ENCODE measurements around the gene PDE3A. TPM values are rescaled to one million over a fixed set of nuclear protein-coding genes. Genes with fewer than 3 reads are reported as not detected.

Gene PDE3A
- polyA plus RNA-seq, 1 of the 3 experiments (the other 2 are of a cell fraction) = 0.67 TPM

DNA sequence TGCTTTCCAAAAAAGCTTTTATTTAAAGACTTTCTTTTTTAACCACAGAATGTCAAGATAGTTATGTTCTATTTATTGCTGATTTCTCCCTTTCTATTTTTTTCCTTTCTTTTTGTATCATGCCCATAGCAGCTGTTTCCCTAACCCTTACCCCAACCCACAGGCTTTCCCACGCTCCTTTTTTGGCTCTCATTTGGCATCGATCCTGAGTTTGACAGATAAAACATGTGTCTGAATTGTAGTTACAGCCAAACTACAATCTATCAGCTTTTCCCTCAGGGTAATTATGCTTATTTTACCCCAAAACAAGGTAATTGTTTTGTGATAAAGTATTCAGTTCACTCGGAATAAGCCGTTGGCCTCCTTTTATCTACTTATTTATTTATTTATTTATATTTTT lies 46.7 kb downstream of the PDE3A start (continued):
- TF ChIP-seq, protein P1, sequence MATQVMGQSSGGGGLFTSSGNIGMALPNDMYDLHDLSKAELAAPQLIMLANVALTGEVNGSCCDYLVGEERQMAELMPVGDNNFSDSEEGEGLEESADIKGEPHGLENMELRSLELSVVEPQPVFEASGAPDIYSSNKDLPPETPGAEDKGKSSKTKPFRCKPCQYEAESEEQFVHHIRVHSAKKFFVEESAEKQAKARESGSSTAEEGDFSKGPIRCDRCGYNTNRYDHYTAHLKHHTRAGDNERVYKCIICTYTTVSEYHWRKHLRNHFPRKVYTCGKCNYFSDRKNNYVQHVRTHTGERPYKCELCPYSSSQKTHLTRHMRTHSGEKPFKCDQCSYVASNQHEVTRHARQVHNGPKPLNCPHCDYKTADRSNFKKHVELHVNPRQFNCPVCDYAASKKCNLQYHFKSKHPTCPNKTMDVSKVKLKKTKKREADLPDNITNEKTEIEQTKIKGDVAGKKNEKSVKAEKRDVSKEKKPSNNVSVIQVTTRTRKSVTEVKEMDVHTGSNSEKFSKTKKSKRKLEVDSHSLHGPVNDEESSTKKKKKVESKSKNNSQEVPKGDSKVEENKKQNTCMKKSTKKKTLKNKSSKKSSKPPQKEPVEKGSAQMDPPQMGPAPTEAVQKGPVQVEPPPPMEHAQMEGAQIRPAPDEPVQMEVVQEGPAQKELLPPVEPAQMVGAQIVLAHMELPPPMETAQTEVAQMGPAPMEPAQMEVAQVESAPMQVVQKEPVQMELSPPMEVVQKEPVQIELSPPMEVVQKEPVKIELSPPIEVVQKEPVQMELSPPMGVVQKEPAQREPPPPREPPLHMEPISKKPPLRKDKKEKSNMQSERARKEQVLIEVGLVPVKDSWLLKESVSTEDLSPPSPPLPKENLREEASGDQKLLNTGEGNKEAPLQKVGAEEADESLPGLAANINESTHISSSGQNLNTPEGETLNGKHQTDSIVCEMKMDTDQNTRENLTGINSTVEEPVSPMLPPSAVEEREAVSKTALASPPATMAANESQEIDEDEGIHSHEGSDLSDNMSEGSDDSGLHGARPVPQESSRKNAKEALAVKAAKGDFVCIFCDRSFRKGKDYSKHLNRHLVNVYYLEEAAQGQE (IDR thresholded peaks at IDR 0.05; ENCODE audit: low read depth, low read length) = no peak
- no peak for TF ChIP-seq CHD2 (IDR thresholded peaks at IDR 0.05; ENCODE audit: low read length, partially characterized antibody)
- TF ChIP-seq GATA2 (CRISPR knock-in tag; IDR thresholded peaks at IDR 0.05) = no peak

DNA sequence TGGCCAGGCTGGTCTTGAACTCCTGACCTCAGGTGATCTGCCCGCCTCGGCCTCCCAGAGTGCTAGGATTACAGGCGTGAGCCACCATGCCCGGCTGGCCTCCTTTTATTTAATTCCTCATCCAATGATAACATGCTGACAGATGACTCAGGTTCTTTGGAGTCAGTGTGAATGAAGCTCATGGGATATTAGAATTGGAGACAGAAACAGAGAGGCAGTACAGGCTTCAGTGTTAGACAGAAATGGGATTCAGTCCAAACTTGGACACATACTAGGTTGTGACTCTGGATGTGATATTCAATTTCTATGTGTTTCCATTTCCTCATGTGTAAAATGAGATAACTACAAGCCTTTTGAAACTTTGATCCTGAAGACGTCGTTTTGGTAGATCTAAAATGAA lies 47.3 kb downstream of the PDE3A start:
- Histone ChIP-seq H4K20me1 (ENCODE audit: insufficient read depth) (no peaks in the 10 kb centered on the region; the same call in 1 of the 2 replicates), H3K4me3 (ENCODE audit: low read depth in 2 of 2, low read length in 1 of 2) (no peak overlapping the region), H3F3A (replicated peaks; ENCODE audit: insufficient read depth) (peaks cover 4% of the 10 kb centered on the region), H3K4me1 (ENCODE audit: control insufficient read depth in 1 of 2, insufficient read depth in 2 of 2, low read depth in 1 of 2, low read length in 1 of 2) (peaks cover 0 to 5% of the 10 kb centered on the region in 2 experiments; a peak in 2 of 4 replicates), H3K27ac (ENCODE audit: low read depth in 2 of 2, low read length in 1 of 2) (no peak overlapping the region), H3K79me2 (ENCODE audit: insufficient read depth) (peaks cover 60% of the 10 kb centered on the region), H2AFZ (ENCODE audit: low read depth) (no peak overlapping the region), H3K9ac (no peak overlapping the region), H3K9me2 (no peaks in the 10 kb centered on the region), H3K9me3 (no peaks in the 10 kb centered on the region), H3K4me2 (no peak overlapping the region), H3K36me3 (replicated peaks in 1 of 2; ENCODE audit: control insufficient read depth in 1 of 2, insufficient read depth in 2 of 2, low read length in 1 of 2) (no peaks in the 10 kb centered on the region), H3K27me3 (ENCODE audit: insufficient read depth) (no peaks in the 10 kb centered on the region)
- TF ChIP-seq POLR2AphosphoS5 (IDR thresholded peaks at IDR 0.05; ENCODE audit: low read depth, low read length) (no peak), GABPA (IDR thresholded peaks at IDR 0.05; ENCODE audit: low read depth) (no peak), JUND (IDR thresholded peaks at IDR 0.05) (no peak), ELF1 (IDR thresholded peaks at IDR 0.05) (no peak), SIN3A (IDR thresholded peaks at IDR 0.05; ENCODE audit: borderline replicate concordance, low read depth, low read length) (no peak)
- TF ChIP-seq, protein P2, sequence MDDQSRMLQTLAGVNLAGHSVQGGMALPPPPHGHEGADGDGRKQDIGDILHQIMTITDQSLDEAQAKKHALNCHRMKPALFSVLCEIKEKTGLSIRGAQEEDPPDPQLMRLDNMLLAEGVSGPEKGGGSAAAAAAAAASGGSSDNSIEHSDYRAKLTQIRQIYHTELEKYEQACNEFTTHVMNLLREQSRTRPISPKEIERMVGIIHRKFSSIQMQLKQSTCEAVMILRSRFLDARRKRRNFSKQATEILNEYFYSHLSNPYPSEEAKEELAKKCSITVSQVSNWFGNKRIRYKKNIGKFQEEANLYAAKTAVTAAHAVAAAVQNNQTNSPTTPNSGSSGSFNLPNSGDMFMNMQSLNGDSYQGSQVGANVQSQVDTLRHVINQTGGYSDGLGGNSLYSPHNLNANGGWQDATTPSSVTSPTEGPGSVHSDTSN (IDR thresholded peaks at IDR 0.05) = no peak
- TF ChIP-seq, protein P3, sequence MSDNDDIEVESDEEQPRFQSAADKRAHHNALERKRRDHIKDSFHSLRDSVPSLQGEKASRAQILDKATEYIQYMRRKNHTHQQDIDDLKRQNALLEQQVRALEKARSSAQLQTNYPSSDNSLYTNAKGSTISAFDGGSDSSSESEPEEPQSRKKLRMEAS (IDR thresholded peaks at IDR 0.05; ENCODE audit: low read depth) = no peak
- WGBS (ENCODE audit: low lambda C conversion rate) = 67% methylated on average over 6 of the region's 6 CpGs
- CTCF ChIA-PET = no interaction called here
- POLR2A ChIA-PET = no interaction called here
- DNase-seq = no peak

DNA sequence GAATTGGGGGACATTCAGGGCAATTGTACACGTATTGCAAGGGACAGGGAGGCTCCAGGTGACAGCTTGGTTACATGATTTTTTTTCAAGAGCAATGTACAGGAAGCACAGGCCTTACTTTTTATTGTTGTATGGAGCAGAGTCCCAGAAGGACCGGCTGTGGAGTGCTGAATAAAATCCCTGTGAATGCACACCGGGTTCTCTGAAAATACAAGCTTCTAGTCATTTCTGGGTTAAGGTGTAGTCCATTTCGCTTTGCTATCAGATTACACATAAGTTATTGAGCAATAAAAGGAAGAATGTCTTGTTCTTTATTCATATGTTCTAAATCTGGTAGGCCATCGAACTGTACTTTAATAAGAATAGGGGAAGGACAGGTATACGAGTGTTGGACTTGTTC lies 52.2 kb downstream of the PDE3A start:
- POLR2A ChIA-PET = no interaction called here
- Histone ChIP-seq H4K20me1 (ENCODE audit: insufficient read depth) (no peaks in the 10 kb centered on the region; the same call in 1 of the 2 replicates), H3K4me3 (ENCODE audit: low read depth in 2 of 2, low read length in 1 of 2) (no peak overlapping the region), H3K79me2 (ENCODE audit: insufficient read depth) (peaks cover 45% of the 10 kb centered on the region), H3K4me2 (no peak overlapping the region), H3K9me3 (no peaks in the 10 kb centered on the region), H3K27me3 (ENCODE audit: insufficient read depth) (no peaks in the 10 kb centered on the region), H3K36me3 (replicated peaks in 1 of 2; ENCODE audit: control insufficient read depth in 1 of 2, insufficient read depth in 2 of 2, low read length in 1 of 2) (no peaks in the 10 kb centered on the region), H3K27ac (ENCODE audit: low read depth in 2 of 2, low read length in 1 of 2) (no peak overlapping the region), H3K4me1 (ENCODE audit: control insufficient read depth in 1 of 2, insufficient read depth in 2 of 2, low read depth in 1 of 2, low read length in 1 of 2) (no peaks in the 10 kb centered on the region; a peak in 1 of 4 replicates), H2AFZ (ENCODE audit: low read depth) (no peak overlapping the region), H3F3A (replicated peaks; ENCODE audit: insufficient read depth) (peaks cover 4% of the 10 kb centered on the region), H3K9me2 (no peaks in the 10 kb centered on the region), H3K9ac (no peak overlapping the region)
- DNase-seq = no peak
- CTCF ChIA-PET = interaction anchor here (1.0 kb wide), 1 partner anchor 13 kb away, joined by 4 read pairs; no protein-coding TSS in a partner anchor
- 79% methylated on average over 5 of the region's 6 CpGs for WGBS (ENCODE audit: low lambda C conversion rate)
- no peak for TF ChIP-seq RCOR1 (IDR thresholded peaks at IDR 0.05; ENCODE audit: low read length)
- TF ChIP-seq, protein P4, sequence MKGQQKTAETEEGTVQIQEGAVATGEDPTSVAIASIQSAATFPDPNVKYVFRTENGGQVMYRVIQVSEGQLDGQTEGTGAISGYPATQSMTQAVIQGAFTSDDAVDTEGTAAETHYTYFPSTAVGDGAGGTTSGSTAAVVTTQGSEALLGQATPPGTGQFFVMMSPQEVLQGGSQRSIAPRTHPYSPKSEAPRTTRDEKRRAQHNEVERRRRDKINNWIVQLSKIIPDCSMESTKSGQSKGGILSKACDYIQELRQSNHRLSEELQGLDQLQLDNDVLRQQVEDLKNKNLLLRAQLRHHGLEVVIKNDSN (IDR thresholded peaks at IDR 0.05; ENCODE audit: borderline replicate concordance, low read depth) = no peak
- no peak for TF ChIP-seq FOSL2 (IDR thresholded peaks at IDR 0.05; ENCODE audit: borderline replicate concordance, low read depth)
- no peak for TF ChIP-seq CHD2 (IDR thresholded peaks at IDR 0.05; ENCODE audit: low read length, partially characterized antibody)
- TF ChIP-seq EZH2phosphoT487 (IDR thresholded peaks at IDR 0.05; ENCODE audit: borderline replicate concordance, low read depth) = no peak
- no peak for TF ChIP-seq SMC3 (IDR thresholded peaks at IDR 0.05; ENCODE audit: low read depth, low read length)
- TF ChIP-seq, protein P5, sequence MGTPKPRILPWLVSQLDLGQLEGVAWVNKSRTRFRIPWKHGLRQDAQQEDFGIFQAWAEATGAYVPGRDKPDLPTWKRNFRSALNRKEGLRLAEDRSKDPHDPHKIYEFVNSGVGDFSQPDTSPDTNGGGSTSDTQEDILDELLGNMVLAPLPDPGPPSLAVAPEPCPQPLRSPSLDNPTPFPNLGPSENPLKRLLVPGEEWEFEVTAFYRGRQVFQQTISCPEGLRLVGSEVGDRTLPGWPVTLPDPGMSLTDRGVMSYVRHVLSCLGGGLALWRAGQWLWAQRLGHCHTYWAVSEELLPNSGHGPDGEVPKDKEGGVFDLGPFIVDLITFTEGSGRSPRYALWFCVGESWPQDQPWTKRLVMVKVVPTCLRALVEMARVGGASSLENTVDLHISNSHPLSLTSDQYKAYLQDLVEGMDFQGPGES (IDR thresholded peaks at IDR 0.05; ENCODE audit: low read depth, low read length) = no peak
- TF ChIP-seq TCF12 (IDR thresholded peaks at IDR 0.05) = no peak
- no peak for TF ChIP-seq RFX5 (IDR thresholded peaks at IDR 0.05; ENCODE audit: low read length)
- TF ChIP-seq GATA2 (CRISPR knock-in tag; IDR thresholded peaks at IDR 0.05) = no peak
- no peak for TF ChIP-seq POLR2AphosphoS5 (IDR thresholded peaks at IDR 0.05; ENCODE audit: low read depth, low read length)
- TF ChIP-seq RAD21 (IDR thresholded peaks at IDR 0.05; ENCODE audit: low read length) = no peak
- no peak for TF ChIP-seq MEF2A (IDR thresholded peaks at IDR 0.05; ENCODE audit: borderline replicate concordance, low read depth)

All from SK-N-SH (cell line).